Liver (tissue), 2 donors: ENCODE measurements around the gene EGFLAM.

Experiments
- YY1 ChIP-seq: IDR thresholded peaks from 2 replicates; pipeline ENCODE4 v1.6.1; 2016; ENCODE audit warnings: antibody characterized with exemption, mild to moderate bottlenecking
- TF ChIP-seq, protein P1 (sequence below): fragments of 150-350 bp; IDR thresholded peaks from 2 replicates; pipeline ENCODE4 v1.5.1; 2017; ENCODE audit warnings: improper control_type of control experiment, low read depth, low read length; ENCODE audit not compliant: missing input control
- donor health status: healthy.

DNA sequence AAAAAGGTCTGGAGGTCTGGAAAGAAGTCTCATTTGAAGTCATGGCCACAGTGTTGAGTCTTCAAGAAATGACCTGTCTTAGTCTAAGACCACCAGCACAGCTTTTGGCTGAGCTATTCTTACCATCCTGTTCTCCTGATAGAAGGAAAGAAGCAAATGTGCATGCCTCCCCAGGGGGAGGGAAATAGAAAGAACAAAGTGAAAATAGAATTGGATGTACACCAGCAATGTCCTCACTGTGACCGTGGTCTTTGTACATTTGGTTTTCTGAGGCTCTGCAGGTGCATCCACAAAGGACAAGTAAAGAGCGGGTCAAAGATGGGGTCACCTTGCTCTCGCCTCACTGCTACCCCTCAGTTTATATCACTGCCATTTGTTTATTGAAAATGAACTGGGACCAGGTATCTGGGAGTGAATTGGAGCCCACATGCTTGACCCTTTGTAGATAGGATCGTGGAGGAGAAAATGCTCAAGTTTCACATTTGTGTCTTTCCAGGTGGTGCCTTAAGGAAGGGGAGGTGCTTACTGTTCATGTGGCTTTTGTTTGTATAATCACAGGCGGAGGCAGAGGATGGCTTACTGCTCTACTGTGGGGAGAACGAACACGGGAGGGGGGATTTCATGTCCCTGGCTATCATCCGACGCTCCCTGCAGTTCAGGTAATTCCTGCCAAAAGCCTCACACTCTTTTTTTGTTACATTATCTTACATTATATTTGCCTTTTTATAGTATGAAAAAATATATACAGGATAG is 150.3 kb downstream of the EGFLAM start:
- TF ChIP-seq, protein P1, sequence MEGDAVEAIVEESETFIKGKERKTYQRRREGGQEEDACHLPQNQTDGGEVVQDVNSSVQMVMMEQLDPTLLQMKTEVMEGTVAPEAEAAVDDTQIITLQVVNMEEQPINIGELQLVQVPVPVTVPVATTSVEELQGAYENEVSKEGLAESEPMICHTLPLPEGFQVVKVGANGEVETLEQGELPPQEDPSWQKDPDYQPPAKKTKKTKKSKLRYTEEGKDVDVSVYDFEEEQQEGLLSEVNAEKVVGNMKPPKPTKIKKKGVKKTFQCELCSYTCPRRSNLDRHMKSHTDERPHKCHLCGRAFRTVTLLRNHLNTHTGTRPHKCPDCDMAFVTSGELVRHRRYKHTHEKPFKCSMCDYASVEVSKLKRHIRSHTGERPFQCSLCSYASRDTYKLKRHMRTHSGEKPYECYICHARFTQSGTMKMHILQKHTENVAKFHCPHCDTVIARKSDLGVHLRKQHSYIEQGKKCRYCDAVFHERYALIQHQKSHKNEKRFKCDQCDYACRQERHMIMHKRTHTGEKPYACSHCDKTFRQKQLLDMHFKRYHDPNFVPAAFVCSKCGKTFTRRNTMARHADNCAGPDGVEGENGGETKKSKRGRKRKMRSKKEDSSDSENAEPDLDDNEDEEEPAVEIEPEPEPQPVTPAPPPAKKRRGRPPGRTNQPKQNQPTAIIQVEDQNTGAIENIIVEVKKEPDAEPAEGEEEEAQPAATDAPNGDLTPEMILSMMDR = no peak
- no peak for TF ChIP-seq YY1
